Endodermal cell (in vitro differentiated cells): ENCODE measurements around the gene KCNC4. TPM values are rescaled to one million over a fixed set of nuclear protein-coding genes. Genes with fewer than 3 reads are reported as not detected.

ENCODE experiments used
- DNase-seq: peaks from one replicate; pipeline ENCODE4 v3.0.0-alpha.2; 2017
- H3K27ac ChIP-seq: 2 replicates; pipeline ENCODE4 v1.5.1; 2013; ENCODE audit warnings: mild to moderate bottlenecking, low read depth, low read length, moderate library complexity
- H3K27me3 ChIP-seq: 2 replicates; pipeline ENCODE4 v1.6.1; 2013; ENCODE audit warnings: mild to moderate bottlenecking, low read length, moderate library complexity; ENCODE audit not compliant: insufficient read depth, control insufficient read depth, poor library complexity, severe bottlenecking
- H3K36me3 ChIP-seq: 2 replicates; pipeline ENCODE4 v1.7.0; 2013; ENCODE audit warnings: mild to moderate bottlenecking, low read length, moderate library complexity; ENCODE audit not compliant: control insufficient read depth, insufficient read depth
- H3K4me1 ChIP-seq: one replicate; pipeline ENCODE4 v1.7.0; 2013; ENCODE audit warnings: low read length; ENCODE audit not compliant: control insufficient read depth, insufficient read depth
- H3K4me3 ChIP-seq: 2 replicates; pipeline ENCODE4 v1.5.1; 2013; ENCODE audit warnings: mild to moderate bottlenecking, low read length, moderate library complexity
- H3K9ac ChIP-seq: 2 replicates; pipeline ENCODE4 v1.6.1; 2013; ENCODE audit warnings: mild to moderate bottlenecking, low read length, moderate library complexity; ENCODE audit not compliant: poor library complexity, severe bottlenecking; ENCODE audit errors: extremely low read depth
- H3K9me3 ChIP-seq: 2 replicates; pipeline ENCODE4 v1.6.1; 2013; ENCODE audit warnings: mild to moderate bottlenecking, low read length, moderate library complexity; ENCODE audit not compliant: control insufficient read depth
- H3K27ac Mint-ChIP-seq: 2 replicates; pipeline ENCODE4 v1.8.0; 2020; ENCODE audit warnings: mixed read lengths
- H3K27me3 Mint-ChIP-seq: 2 replicates; pipeline ENCODE4 v1.8.0; 2021; ENCODE audit warnings: mild to moderate bottlenecking, mixed read lengths; ENCODE audit not compliant: insufficient read depth
- H3K36me3 Mint-ChIP-seq: 2 replicates; pipeline ENCODE4 v1.8.0; 2020; ENCODE audit warnings: low read depth, mixed read lengths
- H3K4me1 Mint-ChIP-seq: 2 replicates; pipeline ENCODE4 v1.8.0; 2020; ENCODE audit warnings: mixed read lengths
- H3K4me3 Mint-ChIP-seq: 2 replicates; pipeline ENCODE4 v1.8.0; 2020; ENCODE audit warnings: mild to moderate bottlenecking, moderate library complexity, mixed read lengths
- H3K9me3 Mint-ChIP-seq: 2 replicates; pipeline ENCODE4 v1.8.0; 2020; ENCODE audit warnings: mild to moderate bottlenecking, mixed read lengths
- WGBS, 2 experiments: methylation state at CpG; one replicate each; pipeline versions ENCODE4 v1.1.5 to v1.1.7; 2013; ENCODE audit warnings: missing lambda C conversion rate in 2 of 2, mixed read lengths in 1 of 2; ENCODE audit not compliant: insufficient coverage in 1 of 2, insufficient read length in 1 of 2; 5-methylcytosine and 5-hydroxymethylcytosine counted together
- total RNA-seq, 2 donors: library from RNA; stranded (reverse); fragmentation: NEBNext Ultra II Directional in 1 of 2; extraction: Animal tissue kit (Norgen Biotek cat#: 25700) in 1 of 2; gene quantifications; 2 replicates in 1 of 2; 3 replicates in 1 of 2; pipeline ENCODE4 v1.2.1, GENCODE V29; 2021
- TF ChIP-seq, protein P1 (sequence below): fragments of 200-600 bp; sonication (generic); conservative IDR thresholded peaks from 2 replicates; pipeline ENCODE4 v1.5.0; 2021; ENCODE audit warnings: antibody characterized with exemption, mild to moderate bottlenecking

KCNC4 gene
- total RNA-seq, 2 donors from 2014 or later = 7.6 to 10.2 TPM

DNA sequence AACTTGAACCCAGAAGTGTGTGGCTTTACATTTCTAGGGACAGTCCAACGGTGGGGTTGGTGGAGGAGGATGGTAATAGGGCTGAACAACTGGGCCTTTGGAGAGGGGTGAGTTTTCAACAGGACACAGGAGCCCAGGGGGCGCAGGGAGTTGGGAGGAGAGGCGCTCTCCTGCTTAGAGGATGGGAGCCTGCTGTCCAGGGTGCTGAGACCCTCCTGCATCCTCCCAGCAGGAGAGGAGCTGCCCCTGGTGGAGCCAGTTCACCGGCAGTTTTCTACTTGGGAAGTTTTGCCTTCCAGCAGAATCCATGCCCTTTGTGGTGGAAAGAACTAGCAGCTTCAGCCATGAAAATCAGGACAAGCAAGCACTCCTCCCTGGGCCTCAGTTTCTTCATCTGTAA is 8.6 kb downstream of the KCNC4 start:
- H3K27ac Mint-ChIP-seq = no peak overlapping the region
- 81 to 85% methylated on average over 2 to 4 of the region's 4 CpGs for WGBS, 2 experiments
- Histone ChIP-seq H3K27me3 (peaks cover 6% of the 10 kb centered on the region), H3K4me1 (peaks cover 22% of the 10 kb centered on the region), H3K4me3 (no peak overlapping the region), H3K36me3 (no peaks in the 10 kb centered on the region), H3K27ac (no peak overlapping the region), H3K9me3 (no peaks in the 10 kb centered on the region), H3K9ac (no peak overlapping the region)
- H3K4me3 Mint-ChIP-seq = no peak overlapping the region
- peaks cover 33% of the 10 kb centered on the region for H3K4me1 Mint-ChIP-seq
- TF ChIP-seq, protein P1, sequence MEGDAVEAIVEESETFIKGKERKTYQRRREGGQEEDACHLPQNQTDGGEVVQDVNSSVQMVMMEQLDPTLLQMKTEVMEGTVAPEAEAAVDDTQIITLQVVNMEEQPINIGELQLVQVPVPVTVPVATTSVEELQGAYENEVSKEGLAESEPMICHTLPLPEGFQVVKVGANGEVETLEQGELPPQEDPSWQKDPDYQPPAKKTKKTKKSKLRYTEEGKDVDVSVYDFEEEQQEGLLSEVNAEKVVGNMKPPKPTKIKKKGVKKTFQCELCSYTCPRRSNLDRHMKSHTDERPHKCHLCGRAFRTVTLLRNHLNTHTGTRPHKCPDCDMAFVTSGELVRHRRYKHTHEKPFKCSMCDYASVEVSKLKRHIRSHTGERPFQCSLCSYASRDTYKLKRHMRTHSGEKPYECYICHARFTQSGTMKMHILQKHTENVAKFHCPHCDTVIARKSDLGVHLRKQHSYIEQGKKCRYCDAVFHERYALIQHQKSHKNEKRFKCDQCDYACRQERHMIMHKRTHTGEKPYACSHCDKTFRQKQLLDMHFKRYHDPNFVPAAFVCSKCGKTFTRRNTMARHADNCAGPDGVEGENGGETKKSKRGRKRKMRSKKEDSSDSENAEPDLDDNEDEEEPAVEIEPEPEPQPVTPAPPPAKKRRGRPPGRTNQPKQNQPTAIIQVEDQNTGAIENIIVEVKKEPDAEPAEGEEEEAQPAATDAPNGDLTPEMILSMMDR = peak; percentile 49
- peaks cover 6% of the 10 kb centered on the region for H3K27me3 Mint-ChIP-seq
- peak; percentile 71 for DNase-seq
- H3K36me3 Mint-ChIP-seq = no peaks in the 10 kb centered on the region
- H3K9me3 Mint-ChIP-seq = no peaks in the 10 kb centered on the region

DNA sequence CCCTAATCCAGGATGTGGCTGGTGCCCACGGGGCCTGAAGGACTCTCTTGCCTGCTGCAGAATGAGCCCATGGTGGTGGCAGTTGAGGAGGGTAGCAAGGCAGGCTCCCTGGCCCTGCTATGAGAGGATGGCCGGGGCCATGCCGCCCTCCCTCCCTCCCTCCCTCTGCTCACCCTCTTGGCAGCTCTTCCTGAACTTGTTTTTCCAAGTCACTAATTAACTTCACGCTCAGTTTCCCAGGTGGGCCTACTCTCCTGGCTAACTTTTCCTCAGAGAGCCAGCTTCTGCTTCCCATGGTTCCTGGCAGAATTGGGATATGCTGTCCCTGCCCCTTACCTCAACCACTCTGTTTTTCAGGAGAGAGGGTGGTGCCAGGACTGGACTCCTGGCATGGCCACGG is 10.2 kb downstream of the KCNC4 start:
- Histone ChIP-seq H3K4me3 (no peak overlapping the region), H3K36me3 (no peaks in the 10 kb centered on the region), H3K4me1 (peaks cover 14% of the 10 kb centered on the region), H3K27me3 (no peaks in the 10 kb centered on the region), H3K27ac (no peak overlapping the region), H3K9ac (no peak overlapping the region), H3K9me3 (no peaks in the 10 kb centered on the region)
- peaks cover 27% of the 10 kb centered on the region for H3K4me1 Mint-ChIP-seq
- TF ChIP-seq, protein P1 = no peak
- H3K27ac Mint-ChIP-seq = no peak overlapping the region
- no peaks in the 10 kb centered on the region for H3K27me3 Mint-ChIP-seq
- no peak overlapping the region for H3K4me3 Mint-ChIP-seq
- H3K36me3 Mint-ChIP-seq = peaks cover 6% of the 10 kb centered on the region
- no peaks in the 10 kb centered on the region for H3K9me3 Mint-ChIP-seq
- no peak for DNase-seq
- WGBS, 2 experiments = 81 to 93% methylated on average over 3 to 5 of the region's 5 CpGs

DNA sequence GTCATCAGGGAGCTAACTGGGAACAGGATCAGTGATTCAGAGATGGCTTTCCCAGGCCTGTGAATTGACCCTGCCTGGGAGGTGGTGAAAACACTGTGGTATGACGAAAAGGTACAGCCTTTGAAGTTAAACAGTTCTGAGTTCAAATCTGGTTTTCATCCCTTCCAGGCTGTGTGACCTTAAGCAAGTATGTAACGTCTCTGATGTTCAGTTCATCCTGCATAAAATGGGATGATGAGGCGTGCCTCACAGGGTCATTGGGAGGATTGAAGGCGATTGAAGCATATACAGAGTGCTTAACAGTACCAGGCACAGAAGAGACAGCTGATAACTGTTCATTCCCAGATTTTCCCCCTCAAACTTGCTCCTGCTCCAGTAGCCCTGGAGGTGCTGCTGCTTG is 11.0 kb downstream of the KCNC4 start:
- Mint-ChIP-seq H3K4me1 (peaks cover 21% of the 10 kb centered on the region), H3K36me3 (peaks cover 6% of the 10 kb centered on the region), H3K27ac (no peak overlapping the region), H3K4me3 (no peak overlapping the region), H3K9me3 (no peaks in the 10 kb centered on the region), H3K27me3 (no peaks in the 10 kb centered on the region)
- WGBS, 2 experiments = 93 to 98% methylated on average over 4 of the region's 4 CpGs
- no peaks in the 10 kb centered on the region for H3K27me3 ChIP-seq
- DNase-seq = no peak
- H3K9me3 ChIP-seq = no peaks in the 10 kb centered on the region
- H3K27ac ChIP-seq = no peak overlapping the region
- no peaks in the 10 kb centered on the region for H3K36me3 ChIP-seq
- TF ChIP-seq, protein P1 = no peak
- H3K4me3 ChIP-seq = no peak overlapping the region
- H3K4me1 ChIP-seq = peaks cover 8% of the 10 kb centered on the region
- no peak overlapping the region for H3K9ac ChIP-seq
